SHP77 (cell line): ENCODE results near the gene PLEKHS1.

Experiments
- DNase-seq, 2 experiments: peaks; one replicate each; lab custom pipeline; 2025; lab: John Stamatoyannopoulos, UW

PLEKHS1 gene

DNA sequence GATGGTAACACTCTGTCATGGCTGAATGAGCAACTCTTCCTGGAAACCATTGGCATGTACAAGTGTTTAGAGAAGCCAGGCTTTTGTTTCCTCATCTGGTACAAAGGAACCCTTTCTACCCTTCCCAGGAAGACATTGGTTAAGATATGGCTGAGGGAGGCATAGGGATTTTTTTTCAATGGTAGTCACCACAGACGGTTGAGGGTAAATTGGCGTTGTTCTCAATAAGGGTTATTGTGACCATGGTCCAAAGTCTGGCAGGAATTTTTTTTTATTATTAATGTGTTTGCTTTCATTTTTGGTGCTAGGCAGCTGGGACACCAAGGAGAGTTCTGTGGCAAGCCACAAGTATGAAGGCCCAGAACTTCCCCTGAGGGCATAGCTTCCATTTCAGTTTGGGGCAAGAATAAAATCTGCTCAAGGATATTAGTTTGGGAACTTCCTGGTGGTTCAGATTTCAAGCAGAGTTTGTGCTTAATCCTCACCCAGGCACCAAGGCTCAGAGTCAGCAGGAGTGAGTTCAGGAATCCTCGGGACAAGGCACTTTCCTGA lies at the start of gene PLEKHS1:
Gene PLEKHS1 (plus strand): TSS at position 502 of the 552 bp plus-strand sequence. CDS start 3,596 bp downstream, outside the sequence.
- no peak for DNase-seq

DNA sequence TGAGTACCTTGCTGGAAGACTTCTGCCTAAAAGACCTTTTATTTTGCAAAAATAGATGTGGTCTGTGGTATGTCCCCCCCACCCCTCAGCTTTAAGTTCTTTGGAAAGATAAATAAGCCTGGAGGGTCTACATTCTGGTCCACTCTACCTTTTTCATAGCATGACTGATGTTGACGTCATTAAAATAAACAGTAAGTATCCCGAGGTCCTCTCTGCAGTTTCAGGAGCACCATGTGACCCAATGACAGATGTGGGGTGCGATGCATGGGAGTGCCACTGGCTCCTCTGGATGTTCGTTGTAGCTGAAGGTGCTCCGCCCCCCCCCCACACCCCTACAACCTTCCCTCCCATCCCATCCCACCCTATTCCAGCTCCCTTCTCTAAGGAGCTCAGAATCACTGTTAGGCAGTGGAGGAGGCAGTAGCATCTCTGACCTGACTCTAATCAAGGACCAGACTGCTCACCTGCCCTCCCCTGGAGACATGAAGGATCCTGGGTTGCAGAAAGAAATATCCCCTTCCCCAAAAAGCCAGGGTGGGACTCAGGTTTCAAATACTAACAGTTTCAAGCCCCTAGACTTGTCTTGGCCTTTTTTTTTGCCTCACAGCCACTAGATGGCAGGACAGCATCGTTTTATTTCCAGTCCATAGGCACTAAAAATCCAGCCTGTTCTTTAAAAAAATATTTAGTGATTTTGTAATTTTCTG lies 46.7 kb upstream of the PLEKHS1 start:
- DNase-seq: no peak

GRCh38 chr10:113705344-113705652 lies 46.2 kb upstream of the PLEKHS1 start:
- no peak for DNase-seq

GRCh38 chr10:113706623-113707022 lies 44.9 kb upstream of the PLEKHS1 start:
- DNase-seq: no peak

DNA sequence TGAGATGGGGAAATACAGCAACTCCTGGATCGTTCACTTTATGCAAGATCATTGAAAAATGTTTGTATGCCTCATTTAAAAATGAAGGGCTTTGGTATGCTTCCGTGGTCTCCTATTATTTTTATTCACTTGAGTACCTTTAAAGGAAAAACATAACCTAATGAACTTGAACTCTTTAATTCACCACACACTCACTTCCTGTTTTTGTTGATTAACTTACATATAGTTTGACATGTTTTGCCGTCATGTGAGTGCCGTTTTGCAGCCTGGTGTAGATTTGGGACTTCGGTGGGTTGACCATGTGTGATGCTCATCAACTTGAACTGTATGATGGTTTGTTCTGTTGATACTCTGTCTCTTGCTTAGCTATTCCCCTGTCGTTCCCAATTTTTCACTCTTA lies 42.8 kb upstream of the PLEKHS1 start:
- DNase-seq: no peak

DNA sequence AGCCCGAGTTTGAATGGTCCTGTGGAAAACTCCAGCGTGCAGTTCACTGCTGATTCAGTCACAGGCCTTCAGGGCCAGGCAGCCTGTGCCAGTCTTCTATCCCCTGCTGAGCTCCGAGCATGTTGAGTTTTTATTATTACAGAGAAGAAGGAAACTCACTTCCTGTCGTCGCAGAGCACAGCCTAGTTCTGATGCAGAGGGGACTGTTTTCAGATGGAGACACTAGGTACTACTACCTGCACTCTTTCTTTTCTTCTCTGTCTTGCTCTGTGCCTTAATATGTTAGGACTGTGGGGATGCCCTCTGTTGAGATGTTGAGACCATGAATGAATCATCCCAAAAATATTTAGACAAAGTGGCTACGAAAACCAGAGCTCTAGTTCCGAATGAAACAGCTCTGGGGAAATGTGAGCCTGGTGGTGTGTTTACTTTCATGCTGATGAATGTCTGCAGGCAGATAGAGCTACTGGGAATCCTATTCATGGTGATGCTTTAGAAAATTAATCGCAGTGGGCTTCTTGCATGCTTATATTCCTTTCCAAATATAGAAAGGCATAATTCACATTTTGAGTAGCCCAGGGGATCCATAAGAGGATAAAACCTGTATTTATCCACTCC lies 42.2 kb upstream of the PLEKHS1 start:
- no peak for DNase-seq

GRCh38 chr10:113711142-113711541 lies 40.3 kb upstream of the PLEKHS1 start:
- DNase-seq: no peak

DNA sequence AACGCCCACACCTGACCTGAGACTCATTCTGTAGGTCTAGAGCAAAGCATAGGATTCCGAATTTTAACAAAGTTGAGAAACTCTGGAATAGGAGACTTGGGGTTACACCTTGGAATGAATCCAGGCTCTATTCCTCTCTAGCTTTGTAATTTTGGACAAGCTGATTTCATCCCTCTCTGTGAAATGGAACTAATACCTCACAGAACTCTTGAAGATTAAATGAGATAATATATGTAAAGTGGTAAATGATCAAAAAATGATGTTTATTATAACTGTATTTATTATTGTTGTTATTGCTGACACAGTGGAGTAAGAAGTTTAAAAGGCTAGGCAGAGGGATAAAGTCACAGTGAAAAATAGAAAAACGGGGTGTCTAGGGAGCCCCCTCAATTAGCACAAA lies 39.5 kb upstream of the PLEKHS1 start:
- no peak for DNase-seq

- DNase-seq: no peak
These were observed 38.5 kb upstream of the PLEKHS1 start for GRCh38 chr10:113712755-113713639.

DNA sequence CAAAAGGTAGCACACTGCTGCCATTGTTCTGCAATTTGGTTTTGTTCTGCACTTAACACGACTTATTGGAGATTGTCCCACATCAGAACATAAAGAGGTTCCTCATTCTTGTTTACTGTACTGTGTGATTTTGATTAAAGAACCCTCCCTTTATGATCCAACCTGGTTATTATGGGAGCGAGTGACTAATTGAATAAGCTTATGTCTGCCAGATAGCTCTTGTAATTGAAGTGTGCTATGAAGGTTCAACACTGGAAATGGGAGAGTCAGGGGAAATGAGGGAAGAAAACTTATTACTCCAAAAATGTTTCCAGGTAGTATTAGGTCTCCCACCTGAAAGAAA lies 37.9 kb upstream of the PLEKHS1 start:
- DNase-seq: no peak

- no peak for DNase-seq
These were observed 35.2 kb upstream of the PLEKHS1 start for GRCh38 chr10:113716109-113716910.

- no peak for DNase-seq
These were observed 32.3 kb upstream of the PLEKHS1 start for GRCh38 chr10:113718969-113719822.

DNA sequence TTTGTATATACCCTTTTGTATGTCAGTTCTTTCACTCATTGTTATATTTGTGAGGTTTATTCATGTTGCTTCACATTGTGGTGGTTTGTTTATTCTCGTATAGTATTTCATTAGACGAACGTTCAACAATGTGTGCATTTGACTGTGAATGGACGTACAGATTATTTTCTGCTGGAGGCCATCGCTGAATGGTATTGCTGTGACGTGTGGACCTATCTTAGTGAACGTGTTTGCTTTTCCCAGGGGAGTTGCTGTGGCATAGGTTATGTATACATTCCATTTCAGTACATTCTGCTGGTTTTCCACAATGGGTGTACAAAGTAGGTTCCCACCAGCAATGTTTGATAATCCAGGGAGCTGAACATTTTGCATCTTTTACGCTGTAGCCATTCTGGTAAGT lies 31.1 kb upstream of the PLEKHS1 start:
- no peak for DNase-seq

DNA sequence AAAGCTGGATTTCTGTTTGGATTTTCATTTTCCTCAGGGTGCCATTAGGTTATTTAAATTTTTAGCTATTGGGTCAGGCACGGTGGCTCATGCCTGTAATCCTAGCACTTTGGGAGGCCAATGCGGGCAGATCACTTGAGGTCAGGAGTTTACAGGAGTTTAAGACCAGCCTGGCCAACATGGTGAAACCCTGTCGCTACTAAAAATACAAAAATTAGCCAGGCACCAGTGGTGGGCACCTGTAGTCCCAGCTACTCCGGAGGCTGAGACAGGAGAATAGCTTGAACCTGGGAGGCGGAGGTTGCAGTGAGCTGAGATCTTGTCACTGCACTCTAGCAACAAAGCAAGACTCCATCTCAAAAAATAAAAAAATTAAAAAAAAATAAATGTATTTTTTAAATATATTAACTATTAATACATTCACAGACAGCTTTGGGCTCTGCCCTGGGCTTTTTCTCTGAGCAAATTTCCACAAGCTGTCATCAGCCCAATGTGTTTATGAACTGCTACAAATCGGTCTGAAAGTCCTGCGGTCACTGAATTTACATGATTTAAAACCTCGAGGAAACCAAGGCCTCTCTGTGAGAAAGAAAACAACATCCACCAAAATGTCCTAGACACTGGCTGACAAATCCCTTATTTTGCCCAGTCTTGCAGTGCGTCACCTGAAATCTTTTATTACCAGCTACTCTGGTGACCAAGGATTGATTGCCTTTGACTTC lies 19.2 kb upstream of the PLEKHS1 start:
- no peak for DNase-seq

DNA sequence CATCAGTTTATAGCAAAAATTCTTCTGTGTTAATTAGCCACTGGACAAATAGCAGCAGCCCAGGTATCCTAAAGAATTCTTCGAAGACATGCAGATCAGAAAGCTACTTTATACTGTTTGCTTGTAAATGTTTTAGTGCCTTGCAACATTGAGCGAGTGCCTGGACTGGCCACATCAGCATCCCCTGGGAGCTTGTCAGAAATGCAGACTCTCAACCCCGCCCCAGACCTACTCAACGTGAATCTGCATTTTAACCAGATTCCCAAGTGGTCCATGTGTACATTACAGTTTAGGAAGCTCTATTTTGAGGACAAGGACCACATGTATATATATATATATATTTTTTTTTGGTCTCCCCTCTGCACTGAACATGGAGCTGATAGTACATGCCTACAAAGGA lies 18.5 kb upstream of the PLEKHS1 start:
- no peak for DNase-seq

DNA sequence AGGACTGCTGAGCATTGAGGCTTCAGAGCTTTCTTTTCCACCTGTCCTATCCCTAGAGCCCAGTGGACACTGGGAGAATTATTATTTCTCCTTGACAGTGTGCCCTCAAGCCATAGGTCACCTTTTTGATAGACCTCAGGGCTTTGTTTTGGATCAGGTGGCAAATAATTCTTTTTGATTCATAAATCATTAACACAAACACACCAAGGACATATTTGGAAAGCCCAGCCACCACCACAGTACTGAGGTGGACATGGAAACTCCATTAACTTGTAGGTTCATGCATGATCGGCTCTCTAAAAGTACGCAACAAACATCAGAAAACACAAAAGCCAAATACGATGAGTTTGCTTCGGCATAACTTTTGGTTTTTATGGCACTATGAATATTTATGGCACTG lies 17.8 kb upstream of the PLEKHS1 start:
- no peak for DNase-seq

GRCh38 chr10:113735913-113736312 lies 15.6 kb upstream of the PLEKHS1 start:
- DNase-seq: peak; percentile 64 to 81

- no peak for DNase-seq
These were observed 14.9 kb upstream of the PLEKHS1 start for GRCh38 chr10:113736576-113736975.

GRCh38 chr10:113739031-113739430 lies 12.5 kb upstream of the PLEKHS1 start:
- DNase-seq: no peak

DNA sequence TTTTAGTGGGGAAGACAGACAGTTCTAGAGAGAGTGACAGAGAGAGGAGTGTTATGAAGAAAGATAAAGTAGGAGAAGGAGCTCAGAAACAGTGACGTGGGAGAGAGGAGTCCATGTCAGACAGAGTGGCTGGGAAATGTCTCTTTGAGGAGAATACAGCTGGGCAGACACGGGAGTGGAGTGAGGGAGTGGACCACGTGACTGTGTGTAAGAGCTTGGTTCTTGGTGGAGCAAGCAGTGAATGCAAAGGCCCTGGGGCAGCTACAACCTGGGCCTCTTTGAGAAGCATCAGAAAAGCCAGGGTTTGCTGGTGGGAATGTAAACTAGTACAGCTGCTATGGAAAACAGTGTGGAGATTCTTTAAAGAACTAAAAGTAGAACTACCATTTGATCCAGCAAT lies 11.9 kb upstream of the PLEKHS1 start:
- DNase-seq: no peak
